Hematopoietic multipotent progenitor cell (in vitro differentiated cells): ENCODE results near the gene GFOD2. TPM values are rescaled to one million over a fixed set of nuclear protein-coding genes. Genes with fewer than 3 reads are reported as not detected.
A peak's percentile ranks its signal among the peaks of the same experiment; 100 is the strongest.

Experiments
- DNase-seq, 3 donors: peaks; one replicate each; pipeline ENCODE4 v3.0.0-alpha.2; 2011 to 2015; ENCODE audit warnings: low read depth in 2 of 3, low spot score in 2 of 3
- total RNA-seq: library from RNA; depleted of rRNA; stranded (reverse); fragments of >200 nt; gene quantifications from one replicate; pipeline ENCODE4 v1.2.3, GENCODE V29; 2012

GFOD2 gene
- total RNA-seq, 1 donor, result 26.7 TPM

DNA sequence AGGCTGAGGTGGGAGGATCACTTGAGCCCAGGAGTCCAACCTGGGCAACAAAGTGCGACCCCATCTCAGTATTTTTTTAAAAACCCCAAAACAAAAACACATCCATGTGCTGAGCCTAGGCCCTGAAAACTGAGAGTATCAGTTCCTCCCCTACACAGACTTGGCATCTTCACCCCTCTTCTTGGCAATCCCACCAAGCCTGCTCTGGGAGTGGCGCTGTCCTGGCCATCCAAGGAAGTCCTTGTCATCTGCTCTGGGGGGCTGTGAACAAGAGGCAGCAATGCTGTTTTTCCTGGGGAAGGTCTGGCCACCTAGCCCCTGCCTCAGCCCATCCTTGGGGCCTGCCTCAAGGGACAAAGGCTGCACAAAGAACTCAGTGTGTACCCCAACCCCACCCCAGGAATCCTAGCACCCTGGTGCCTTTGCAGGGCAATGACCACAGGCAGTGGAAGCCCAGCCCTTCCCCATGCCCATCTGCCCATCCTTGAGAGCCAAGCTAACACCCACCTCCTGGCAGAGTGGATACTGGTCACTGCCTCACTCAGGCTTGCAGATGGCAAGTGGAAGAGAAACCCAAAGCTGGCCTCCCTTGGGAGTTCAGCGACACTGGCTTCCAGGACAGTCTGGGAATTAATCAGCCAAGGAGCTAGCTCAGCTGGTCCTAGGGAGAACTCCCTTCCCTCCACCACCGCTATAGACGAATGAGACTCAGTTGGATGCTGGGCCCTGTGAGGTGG, 14.8 kb upstream of the GFOD2 start:
- no peak for DNase-seq

DNA sequence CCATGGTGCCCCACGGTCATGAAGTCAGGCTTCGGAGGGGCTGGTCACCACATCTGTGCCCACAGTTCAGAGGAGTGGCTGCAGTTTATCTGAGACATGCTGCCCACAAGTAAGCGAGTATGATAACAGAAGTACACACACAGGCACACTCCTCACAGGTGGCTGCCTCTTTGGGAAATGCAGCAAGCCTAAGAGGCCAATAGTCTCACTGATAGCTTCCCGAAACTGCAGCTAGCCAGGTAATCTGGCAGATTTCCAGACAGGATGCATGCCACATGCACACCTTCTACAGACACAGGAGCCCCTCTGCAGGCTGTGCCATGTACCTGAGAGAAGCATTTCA, 12.6 kb upstream of the GFOD2 start:
- DNase-seq, result no peak

DNA sequence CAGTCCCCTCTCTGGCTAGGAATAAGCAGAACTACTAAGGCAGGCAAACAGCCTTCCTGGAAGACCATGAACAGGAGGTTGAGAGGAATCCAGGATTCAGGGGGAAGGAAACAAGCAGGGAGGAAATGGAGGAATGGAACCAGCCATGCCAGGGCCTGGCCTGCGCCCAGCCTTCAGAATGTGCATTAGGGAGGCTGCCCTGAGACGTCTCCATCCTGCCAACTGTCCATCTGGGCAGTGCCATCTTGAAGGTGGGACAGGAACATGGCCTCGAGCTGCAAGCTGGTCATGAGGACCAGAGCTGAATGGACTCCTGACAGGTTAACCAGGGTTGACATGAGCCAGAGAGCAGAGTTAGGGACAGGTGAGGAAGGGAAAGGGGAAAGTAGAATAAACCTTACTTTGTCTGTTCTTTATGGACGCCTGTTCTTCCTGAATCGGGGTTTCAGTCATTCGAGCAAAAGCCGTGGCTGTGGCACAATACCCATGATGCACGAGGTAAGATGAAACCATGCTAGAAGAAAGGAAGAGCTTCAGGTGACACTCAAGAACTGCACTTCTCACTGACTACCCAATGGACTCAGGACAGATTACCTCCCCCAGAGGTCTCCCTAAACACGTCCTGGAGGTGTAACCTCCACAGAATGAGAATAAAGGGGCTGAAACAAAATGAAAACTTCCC, 12.1 kb upstream of the GFOD2 start:
- no peak for DNase-seq

DNA sequence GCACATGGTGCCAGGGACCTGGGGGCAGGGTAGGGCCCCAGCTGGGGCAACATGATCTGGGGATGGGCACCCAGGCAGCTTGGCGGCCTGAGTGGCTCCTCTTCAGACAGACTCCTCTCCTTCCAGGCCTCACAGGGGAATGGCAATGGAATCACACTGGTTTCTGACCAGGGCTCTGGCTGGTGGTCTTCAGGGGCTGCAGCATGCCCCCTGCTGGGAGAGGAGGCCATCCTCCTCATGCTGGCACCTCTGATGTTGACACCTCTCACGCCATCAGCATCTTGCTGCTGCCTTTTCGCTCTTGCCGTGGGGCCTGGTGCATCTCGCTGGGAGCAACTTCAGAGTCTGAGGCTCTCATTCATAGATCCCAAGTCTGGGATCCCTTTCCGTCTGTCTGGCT, 11.2 kb upstream of the GFOD2 start:
- DNase-seq, result no peak

DNA sequence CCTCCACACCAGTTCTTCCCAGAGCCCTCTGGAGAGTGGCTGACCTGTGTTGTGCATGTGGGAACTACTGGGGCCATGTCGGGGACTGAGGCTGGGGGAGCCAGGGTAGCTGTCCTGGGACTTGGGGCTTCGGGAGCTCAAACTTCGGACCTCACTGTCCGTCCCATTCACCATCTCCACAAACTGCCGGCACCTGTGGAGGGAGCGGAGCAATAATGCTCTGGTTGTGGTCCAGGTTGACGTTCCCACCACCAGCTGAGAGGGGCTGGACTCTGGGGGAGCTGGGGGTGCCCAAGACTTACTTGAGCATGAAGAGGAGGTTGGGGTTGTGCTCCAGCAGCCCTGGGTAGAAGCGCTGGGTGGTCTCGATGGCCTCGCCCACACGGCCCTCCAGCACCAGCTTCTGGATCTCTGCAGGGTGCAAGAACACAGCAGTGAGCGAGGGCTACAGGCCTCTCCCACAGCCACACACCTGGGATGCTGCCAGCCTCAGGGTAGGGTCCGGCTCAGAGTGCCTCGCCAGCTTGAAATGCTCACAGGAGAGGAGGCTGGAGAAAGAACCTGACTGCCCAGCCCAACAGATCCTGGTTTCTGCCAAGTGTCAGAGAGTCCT, 10.6 kb upstream of the GFOD2 start:
- DNase-seq, result no peak

DNA sequence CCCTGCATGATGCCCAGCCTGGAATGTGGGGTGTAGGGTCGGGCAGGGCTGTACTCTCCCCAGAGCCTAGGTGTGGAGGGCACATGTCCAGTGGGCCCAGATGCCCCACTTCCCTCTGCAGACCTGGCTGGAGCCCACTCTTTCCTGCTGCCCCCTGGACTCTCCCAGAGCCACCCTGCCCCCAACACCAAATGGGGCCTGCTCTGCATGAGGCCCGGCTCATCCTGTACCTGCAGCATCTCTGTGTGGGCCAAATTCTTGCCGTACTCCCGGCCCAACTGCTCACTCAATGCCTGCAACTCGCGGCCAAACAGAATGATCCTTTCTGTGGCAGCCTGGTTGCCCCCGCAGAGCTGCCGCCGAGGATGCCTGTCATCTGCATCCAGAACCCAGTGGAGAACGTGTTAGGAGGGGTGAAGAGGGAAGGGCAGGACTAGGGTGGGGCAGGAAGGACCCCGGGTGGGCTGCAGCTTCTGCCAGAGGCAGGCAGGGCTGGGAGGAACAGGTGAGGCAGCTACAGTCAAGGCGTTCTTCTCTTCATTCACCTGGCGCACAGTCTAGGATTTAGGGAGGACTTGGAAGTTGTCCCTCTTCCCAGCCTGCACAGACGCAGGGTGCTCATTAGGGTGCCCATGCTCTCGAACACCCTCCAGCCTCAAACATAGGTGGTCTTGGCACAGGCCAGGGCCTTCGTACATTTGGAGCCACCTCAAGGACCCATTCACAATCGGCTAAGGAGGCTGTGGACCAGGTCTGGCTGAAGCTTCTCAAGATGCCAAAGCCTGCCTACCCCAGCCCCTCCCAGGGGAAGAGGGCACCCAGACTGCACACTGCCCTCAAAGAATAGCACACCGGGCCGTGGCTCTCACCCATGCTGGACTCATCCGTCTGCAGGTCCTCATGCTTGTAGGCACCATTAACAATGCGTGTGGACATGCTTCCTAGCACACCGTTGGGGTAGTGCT, 8.7 kb upstream of the GFOD2 start:
- no peak for DNase-seq

DNA sequence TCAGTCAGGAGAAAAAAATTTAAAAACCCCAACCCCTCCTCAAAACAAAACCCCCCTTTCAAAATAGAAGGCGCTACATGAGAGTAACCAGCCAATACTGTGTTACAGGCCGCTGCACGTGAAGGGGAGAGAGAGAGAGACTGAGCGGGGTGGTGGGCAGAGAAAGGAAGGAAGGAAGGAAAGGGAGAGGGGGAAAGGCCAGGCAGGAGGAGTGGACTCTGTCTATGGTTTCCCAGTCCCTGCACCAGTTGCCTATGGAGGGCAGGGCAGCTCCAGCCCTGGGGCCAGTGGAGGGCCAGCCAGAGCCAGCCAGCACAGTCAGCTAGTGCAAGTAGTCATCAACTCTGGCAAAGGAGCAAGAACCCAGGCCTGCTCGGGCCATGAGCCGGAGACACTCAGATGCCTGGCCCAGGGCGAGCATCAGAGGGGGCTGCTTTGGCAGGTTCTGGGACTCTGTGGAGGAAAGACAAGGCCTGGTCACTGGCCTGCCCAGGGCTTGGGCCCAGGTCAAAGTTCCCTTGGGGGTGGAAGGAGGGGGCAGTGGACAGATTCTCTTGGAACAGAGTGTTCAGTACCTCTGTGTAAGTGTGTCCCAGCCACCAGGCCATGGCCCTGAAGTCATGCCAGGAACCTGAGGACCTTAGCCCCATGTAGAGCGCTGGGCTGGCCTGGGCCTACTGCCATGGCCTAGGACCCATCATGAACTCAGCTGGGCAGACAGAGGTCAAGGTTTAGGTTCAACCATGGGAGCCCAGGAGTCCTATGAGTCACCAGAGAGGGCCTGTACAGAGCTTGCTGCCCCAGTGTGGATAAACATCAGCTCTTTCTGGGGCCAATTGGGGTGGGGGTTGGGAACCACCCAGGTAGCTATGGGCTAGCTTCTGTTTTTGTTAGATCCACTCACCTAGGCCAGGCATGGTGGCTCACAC, 7.3 kb upstream of the GFOD2 start:
- DNase-seq, result no peak

DNA sequence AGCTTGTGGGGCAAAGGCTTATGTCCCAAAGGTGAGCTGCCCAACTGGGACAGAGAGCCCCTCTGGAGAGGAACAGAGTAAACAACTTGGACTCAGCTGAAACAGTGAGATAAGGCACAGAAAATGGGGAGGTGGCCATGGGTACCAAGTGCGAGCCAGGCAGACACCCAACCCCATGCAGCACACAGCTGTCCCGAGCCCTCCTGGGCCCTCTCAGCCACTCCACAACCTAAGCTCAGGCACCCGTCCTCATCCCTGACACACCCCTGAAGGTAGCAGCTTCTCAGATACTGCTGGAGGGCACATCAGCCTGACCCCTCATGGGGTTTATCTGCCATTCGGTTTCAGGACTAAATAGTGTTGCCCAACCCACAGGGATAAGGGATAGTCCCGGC, 4.8 kb upstream of the GFOD2 start:
- no peak for DNase-seq

DNA sequence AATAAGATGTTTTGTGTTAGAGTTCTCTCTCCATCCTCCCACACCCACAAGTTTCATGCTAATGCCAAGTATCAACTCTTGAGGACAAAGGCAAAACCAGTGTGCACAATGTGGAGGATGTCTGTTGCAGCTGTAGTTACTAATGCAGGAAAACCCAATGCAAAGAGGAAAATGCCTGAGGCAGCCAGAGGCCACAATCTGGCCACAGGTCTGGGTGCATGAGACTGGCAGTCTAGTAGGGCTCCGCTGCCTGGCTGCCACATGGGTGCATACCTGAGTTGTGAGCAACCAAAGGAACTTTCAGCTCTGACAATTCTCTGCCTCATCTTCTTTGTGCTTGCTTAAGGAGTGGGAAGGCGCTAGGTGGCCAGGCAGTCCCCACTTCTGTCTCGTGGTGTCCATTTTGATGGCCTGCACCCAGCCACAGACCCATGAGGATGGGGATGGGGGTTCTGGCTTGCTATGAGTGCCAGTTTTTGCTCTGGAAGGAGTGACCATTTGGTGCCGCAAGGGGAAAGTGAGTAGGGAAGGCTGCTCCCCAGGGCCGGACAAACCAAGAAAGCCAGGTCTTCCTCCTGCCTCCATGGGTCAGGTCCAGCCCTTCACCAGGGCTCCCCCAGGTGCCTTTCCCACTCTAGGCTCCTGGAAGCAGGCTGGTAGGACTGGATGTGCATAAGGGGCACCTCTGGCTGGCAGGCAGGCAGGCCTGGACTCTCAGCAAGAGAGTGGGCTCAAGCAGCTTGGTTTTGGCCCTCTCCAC, 4.2 kb upstream of the GFOD2 start:
- no peak for DNase-seq

DNA sequence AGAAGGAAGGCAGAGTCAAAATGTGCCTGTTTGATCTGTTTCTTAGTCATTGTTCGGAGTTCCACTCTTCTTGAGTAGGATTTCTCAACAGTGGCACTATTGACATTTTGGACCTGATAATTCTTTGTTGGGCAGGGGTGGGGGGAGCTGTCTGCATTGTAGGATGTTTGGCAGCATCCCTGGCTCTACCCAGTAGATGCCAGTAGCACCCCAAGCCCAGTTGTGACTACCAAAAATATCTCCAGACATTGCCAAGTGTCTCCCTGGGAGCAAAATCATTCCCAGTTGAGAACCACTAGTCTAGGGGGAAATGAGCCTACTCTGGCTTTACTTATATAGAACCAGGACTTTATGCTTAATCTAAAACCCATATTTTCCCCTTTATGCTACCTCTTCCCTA, 1.1 kb upstream of the GFOD2 start:
- DNase-seq, result no peak

DNA sequence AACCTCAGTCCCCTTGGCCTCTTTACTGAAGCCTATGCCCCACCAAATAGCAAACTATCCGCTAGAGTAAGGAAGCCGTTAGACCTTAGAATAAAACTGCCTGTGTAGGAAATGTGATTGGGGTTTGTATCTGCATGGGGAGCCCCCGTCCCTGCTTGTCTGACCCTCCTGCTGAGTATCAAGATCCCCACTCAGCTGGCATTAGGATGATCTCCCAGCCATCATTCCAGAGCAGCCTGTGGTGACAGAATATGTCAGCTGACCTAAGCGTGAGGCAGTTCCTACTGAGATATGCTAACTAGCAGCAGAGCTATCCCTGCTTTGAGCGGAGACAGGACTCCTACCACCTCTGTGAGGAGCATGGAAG, 645 bp upstream of the GFOD2 start:
- DNase-seq, result peak in 2 of 3 donors; percentile 16 to 21

DNA sequence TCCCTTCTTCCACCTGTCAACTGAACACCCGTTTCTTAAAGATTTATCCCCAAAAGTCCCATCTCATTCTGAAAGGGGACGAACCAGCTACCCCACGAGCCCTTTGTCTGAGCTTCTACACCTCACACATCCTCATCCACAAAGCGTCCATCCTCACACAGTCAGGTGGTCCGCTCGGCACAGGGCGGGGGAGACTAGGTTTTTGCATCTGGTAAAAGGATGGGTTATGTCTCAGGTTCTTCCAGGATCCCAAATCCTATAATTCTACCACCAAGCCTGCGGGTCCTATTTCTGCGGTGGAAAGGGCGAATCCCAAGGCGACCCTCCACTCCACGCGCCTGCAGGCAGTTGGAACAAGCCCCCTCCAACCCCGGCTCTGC, 458 bp downstream of the GFOD2 start:
- peak in 1 of 3 donors; percentile 3 for DNase-seq

DNA sequence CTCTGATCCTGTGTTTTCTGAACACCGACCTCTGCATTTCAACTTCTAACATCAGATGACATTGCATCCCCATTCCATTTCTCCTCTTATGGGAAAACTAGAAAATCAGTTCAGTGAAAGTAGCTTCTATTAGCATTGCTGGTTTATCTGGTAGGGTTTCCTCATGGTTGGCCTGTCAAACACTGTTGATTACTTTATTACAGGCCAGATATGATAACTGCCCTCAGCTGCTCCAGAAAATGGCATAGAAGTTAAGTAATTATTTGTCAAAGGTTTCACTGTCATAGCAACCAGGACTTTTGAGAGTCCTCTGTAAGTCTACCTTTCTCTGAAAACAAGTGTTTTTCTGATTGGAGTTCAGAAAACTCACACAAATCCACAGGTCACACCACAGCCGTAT, 3.0 kb downstream of the GFOD2 start:
- DNase-seq, result no peak

DNA sequence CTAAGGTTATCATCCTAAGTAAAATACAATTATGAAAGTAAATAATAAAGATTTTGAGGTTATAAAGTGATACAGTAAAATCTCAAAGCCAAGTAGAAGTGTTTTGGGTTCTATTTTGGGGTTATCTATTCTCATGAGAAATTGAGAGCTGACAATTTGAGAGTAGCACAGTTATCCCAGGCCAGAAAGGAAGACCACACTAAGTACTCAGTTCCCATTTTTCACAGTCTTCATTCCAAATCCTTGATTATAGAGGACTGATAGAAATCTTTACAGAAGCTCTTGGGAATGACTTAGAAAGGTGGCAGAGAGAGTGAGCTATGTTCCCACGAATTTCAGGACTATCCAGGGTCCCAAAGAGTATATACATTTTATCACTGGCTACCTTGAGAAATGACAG, 4.6 kb downstream of the GFOD2 start:
- no peak for DNase-seq

DNA sequence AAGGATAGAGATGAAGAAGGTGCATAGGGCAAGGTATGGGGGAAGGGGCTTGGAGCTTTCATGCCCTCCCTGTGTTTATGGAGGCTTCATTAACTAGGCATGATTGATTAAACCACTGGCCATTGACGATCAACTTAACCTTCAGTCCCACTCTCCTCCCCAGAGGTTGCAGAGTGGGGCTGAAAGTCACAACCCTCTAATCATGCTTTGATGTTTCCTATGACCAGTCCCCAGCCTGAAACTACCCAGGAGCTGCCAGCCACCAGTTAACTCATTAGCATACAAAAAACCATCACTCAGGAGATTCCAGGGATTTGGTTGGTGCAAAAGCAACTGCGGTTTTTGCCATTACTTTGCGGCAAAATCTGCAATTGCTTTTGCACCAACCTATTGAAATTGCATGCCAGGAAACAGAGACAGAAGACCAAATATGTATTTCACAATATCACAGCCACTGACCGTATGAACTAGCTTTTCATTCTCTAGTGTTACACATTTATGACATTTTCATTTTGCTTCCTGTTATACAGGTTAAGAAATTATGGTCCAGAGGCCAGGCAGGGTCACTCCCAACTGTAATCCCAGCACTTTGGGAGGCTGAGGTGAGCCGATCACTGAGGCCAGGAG, 5.4 kb downstream of the GFOD2 start:
- no peak for DNase-seq

DNA sequence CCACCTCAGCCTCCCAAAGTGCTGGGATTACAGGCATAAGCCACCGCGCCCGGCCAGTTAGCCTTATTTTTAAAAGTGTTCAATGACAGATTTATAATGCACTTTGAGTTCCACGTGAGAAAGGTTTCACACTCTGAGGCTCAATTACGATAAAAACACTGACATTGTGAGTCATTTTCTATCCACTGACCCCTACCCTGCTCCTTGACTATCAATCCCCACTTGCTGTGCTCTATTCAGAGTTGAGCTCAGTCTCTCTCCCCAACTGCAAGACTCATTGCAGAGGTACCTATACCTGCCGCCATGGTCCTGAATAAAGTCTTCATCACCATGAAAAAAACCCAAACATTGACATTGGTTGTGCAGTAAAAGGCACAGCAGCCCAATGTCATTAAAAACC, 8.5 kb downstream of the GFOD2 start:
- DNase-seq, result no peak

DNA sequence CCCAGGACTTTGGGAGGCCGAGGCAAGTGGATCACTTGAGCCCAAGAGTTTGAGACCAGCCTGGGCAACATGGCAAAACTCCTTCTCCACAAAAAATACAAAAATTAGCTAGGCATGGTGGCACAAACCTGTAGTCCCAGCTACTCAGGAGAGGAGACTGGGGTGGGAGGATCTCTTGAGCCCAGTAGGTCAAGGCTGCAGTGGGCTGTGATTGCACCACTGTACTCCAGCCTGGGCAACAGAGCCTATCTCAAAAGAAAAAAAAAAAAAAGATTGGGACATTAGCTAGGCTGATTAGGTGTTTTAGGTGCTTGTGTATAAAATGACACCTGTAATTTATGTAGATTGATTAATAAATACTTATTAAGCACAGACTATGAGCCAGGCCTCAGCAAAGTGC, 10.1 kb downstream of the GFOD2 start:
- no peak for DNase-seq

DNA sequence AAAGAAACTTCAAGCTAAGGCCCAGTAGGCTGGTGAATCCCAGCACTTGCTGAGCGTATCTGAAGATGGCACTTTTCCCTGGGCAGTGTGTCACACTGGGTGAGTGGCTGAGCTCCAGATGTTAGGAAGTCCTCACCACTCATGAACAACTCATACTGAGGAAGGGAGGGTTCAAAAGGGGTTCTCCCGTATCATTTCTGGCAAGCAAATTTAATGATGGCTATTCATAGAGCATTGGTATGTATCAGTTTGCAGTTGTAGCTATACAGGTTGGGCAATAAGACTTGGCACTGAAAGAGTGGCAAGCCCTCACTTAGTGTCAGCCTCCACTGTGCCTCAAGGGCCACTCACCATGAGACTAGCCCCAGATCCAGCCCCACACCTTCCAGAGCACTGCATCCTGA, 10.7 kb downstream of the GFOD2 start:
- DNase-seq, result no peak

DNA sequence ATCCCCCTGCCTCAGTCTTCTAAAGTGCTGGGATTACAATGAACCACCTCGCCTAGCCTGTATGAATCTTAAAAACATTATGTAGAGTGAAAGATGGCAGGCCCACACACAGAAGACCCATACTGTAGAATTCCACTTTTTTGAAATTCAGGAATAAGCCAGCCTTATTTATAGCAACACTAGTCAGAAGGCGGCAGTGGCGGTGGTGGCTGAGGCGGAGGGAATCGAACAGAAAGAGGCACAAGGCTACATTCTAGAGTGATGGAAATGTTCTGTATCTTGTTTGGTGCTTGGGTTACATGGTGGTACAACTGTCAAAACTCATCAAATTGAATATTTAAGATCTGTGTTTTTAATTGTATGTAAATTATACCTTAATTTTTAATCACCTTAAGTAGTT, 11.3 kb downstream of the GFOD2 start:
- DNase-seq, result no peak
